ENCODE measurements around the gene IL18R1.
"Not testable (repeated sequence)": the region's sequence is repeated elsewhere in the genome, so short reads cannot be mapped to it uniquely, and the experiment has no call there.

IL18R1 gene

DNA sequence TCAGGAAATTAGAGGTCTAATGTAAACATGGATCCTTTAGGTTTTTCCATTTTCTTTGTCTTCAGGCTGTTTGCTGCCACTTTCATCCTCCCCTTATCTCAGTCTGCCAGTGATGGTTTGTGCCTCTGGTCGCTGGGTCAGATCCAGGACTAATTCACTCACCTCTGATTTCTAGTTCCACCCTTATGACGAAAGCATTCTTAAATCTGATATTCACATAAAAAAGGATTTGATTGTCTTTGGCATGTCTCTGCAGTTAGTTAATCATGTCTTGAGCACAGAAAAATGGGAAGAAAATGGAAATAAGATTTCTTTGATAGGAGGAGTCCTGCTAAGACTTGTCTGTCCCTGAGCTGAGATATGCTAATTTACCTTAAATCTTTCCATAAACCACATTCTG lies 39.7 kb upstream of the IL18R1 start:
- TF ChIP-seq CTCF (IDR thresholded peaks at IDR 0.05; ENCODE audit: low read depth, low read length, missing control alignments) = no peak
- DNase-seq (ENCODE audit: low read depth) = no peak
- H3K4me3 ChIP-seq (ENCODE audit: low read depth, low read length) = no peak overlapping the region

DNA sequence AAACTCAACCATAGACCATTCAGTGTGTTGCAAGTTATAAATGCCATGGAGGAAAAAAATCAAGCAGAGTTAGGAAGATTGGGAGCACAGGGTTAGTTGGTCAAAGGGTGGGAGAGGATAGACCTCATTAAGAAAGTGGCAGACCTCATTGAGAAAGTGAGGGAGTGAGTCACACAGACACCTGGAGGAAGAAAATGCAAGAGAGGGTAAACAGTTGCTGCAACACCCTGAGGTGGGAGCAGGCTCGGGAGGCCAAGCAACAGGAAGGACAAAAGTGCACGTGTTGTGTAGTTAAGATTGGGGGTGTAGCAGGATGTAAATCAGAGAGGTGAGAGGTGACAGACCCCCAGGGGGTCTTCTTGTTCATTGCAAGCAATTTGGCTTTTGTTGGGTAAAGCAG lies 37.9 kb upstream of the IL18R1 start:
- TF ChIP-seq CTCF (IDR thresholded peaks at IDR 0.05; ENCODE audit: low read depth, low read length, missing control alignments) = no peak
- no peak for DNase-seq (ENCODE audit: low read depth)
- H3K4me3 ChIP-seq (ENCODE audit: low read depth, low read length) = no peak overlapping the region

DNA sequence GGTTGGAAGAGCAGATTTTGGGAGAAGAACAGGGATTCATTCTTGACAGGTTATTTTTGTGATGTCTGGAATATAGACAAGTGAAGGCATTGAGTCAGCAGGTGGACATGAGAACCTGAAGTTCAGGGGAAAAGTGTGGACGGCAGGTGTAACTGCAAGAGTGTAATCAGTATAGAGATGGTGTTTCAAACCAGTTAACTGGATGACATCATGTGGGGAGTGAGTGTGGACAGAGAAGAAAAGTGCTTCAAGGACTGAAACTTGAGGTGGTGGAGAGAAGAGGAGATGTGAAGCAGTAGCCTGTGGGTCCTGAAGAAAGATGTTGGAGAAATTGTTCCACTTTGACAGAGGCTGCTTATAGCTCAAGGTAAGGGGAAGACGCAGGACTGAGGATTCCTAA lies 37.2 kb upstream of the IL18R1 start:
- no peak for DNase-seq (ENCODE audit: low read depth)
- no peak for TF ChIP-seq CTCF (IDR thresholded peaks at IDR 0.05; ENCODE audit: low read depth, low read length, missing control alignments)
- no peak overlapping the region for H3K4me3 ChIP-seq (ENCODE audit: low read depth, low read length)

DNA sequence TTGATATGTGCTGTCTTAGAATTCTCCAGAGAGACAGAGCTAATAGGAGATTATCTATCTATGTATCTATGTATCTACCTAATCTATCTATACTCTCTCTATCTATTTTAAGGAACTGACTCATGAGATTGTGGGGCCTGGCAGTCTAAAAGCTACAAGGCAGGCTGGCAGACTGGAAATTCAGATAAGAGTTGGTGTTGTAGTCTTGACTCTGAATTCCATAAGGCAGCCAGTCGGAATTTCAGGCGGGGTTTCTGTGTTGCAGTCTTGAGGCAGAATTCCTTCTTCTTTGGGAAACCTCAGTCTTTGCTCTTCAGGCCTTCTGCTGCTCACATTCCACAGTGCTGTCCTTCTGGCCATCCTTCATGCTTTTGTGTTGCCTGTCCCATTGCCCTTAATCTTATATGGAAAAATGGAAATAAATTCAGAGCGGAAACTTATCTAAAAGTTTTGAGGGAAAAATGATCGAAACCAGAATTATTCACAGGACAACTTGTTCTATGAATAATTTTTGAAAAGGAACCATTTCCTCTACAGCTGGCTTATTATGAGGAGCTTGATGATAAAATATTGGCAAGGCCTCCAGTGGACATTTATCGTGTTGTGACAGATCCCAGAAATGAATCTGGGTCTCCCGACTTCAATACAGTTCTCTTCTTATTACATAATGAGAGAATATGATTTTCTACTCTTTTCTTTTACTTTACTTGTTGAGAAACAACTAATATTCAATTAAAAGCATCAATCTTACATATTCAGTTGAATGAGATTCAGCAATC lies 33.5 kb upstream of the IL18R1 start:
- no peak overlapping the region for H3K4me3 ChIP-seq (ENCODE audit: low read depth, low read length)
- no peak for DNase-seq (ENCODE audit: low read depth)
- TF ChIP-seq CTCF (IDR thresholded peaks at IDR 0.05; ENCODE audit: low read depth, low read length, missing control alignments) = no peak

- not testable (repeated sequence) for DNase-seq (ENCODE audit: low read depth); H3K4me3 ChIP-seq (ENCODE audit: low read depth, low read length)
Observed at GRCh38 chr2:102324914-102325313, 30.7 kb upstream of the IL18R1 start.

DNA sequence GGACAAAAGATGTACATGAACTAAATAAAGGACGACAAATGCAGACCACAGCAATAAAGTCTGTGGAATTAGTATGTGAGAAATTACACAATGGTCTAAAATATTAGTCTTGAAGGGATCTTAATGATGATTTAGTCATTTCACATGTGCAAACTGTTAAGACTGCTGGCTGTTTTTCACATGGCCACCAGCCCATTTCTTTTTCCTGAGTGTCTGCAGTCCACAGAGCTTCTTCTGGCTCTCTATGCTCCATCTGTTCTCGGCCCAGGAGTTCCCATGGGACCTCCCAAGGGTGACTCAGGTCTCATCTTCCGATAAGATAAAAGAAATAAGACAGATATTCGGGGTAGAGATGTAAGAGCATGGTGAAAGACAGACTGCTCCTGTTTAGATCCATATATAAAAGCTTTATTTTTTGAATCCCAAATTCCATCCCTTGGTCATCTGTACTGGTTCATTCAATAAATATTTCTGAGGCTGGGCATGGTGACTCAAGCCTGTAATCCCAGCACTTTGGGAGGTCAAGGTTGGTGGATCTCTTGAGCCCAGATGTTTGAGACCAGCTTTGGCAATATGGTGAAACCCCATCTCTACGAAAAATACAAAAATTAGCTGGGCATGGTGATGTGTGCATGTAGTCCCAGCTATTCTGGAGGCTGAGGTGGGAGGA lies 24.1 kb upstream of the IL18R1 start:
- no peak for DNase-seq (ENCODE audit: low read depth)
- no peak overlapping the region for H3K4me3 ChIP-seq (ENCODE audit: low read depth, low read length)

GRCh38 chr2:102334486-102334885 lies 21.1 kb upstream of the IL18R1 start:
- no peak overlapping the region for H3K4me3 ChIP-seq (ENCODE audit: low read depth, low read length)
- no peak for DNase-seq (ENCODE audit: low read depth)
- no peak for TF ChIP-seq CTCF (IDR thresholded peaks at IDR 0.05; ENCODE audit: low read depth, low read length, missing control alignments)

More for the DNA sequence above, 24.1 kb upstream of the IL18R1 start:
- TF ChIP-seq CTCF (IDR thresholded peaks at IDR 0.05; ENCODE audit: low read depth, low read length, missing control alignments) = no peak
